HG02759 (cell line): Measurements from ENCODE around the gene CCDC174.

ENCODE experiments used
- ATAC-seq: cut with Tn5 transposase; IDR thresholded peaks from one replicate; pipeline ENCODE4 v1.9.1; 2021; ENCODE audit warnings: mild to moderate bottlenecking, moderate library complexity; ENCODE audit not compliant: unreplicated experiment

CCDC174 gene

DNA sequence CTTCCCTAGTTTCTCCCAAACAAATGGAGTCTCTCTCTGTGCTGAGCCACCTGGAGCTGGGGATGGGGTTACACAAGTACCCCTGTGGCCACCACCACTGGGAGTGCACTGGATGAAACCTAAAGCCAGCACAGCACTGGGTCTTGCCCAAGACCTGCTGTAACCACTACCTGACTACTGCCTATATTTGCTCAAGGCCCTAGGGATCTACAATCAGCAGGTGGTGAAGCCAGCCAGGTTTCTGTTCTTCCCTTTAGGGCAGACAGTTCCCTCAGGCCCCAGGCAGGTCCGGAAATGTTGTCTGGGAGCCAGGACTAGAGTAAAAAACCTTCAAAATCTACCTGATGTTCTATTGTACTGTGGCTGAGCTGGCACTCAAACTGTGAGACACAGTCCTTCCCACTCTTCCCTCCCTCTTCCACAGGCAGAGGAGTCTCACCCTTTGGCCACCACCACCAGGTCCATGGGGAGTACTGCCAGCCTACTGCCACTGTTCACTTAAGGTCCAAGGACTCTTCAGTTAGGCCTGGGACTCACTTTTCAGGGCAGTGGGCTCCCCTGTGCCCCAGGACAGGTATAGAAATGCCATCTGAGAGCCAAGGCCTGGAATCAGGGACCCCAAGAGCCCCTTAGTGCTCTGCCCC, 47.2 kb downstream of the CCDC174 start:
- no peak for ATAC-seq

DNA sequence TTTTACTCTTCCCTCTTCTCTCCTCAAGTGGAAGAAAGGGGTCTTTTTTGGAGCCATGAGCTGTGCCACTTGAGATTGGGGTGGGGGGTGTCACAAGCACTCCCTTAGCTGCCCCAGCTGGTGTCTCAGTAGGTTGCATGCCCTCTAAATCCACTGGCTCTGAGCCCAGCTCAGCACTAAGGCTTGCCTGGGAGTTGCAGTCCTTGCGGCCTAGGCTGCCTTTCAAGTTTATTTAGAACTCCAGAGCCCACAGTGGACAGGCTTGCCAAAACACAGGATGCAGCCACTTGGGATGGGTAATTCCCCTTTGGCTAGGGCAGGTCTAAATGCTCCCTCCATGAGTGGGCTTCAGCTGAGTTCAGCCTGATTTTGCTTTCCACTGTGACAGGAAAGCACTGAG, 48.1 kb downstream of the CCDC174 start:
- ATAC-seq: no peak

DNA sequence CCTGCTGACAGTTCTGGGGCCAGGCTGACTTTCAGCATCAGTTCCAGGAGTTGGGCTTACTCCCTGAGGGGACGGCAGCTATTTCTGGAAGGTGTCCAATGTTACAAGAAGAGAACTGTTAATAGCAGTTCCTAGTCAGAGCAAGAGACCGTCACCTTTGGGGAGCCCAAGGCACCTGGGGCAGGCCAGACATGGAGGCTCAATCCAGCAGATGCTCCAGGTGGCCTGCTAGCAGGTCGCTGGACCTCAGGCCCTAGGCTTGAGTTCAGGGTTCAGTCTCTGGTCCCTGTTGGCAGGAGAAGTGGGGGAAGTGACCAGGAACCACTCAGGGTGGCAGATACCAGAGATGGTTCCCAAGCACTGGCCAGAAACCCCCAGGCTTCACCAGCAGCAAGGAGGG, 49.3 kb downstream of the CCDC174 start:
- ATAC-seq: no peak

DNA sequence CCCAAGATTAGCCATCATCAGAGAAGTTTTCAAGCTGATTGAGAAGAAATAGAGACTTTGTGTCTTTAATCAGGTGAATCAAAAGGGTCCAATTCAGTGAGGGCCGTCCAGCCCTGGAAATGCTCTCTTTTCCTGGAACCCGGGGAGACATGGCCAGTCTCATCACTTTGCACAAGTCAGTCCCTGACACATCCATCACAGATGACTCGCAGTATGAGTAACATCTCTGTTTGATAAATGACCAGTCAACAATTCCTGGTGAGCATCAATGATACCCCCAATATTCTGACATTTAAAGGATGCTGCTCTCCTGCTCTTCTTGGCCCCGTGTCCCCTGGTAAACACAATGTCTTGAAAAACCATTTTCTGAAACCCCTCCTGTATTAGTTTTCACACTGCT, 50.1 kb downstream of the CCDC174 start:
- no peak for ATAC-seq

DNA sequence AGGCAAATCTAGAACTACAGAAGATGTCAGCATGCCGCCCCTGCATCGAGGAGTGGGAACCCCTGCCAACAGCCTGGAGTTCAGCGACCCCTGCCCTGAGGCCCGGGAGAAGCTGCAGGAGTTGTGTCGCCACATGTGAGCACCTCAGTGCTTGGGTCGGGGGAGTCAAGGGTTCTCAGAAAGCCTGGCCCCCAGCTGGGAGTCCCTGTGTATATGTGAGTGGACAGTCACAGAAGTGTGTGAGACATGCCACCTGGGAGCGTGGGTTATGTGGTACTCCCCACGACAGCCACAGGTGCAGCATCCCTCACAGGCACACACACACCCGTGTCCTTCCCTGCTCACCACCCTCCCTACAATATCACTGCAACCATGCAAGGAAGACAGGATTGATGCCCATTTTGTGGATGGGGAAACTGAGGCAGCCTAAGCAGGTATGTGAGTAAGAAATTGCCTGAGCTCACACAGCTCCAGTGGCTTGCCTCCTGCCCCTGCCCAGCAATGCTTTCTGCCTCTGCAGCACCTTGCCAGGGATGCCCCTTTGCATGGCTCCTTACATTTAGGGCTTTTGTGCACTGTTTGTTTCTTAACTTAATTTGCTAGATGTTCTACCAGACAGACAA, 51.7 kb downstream of the CCDC174 start:
- no peak for ATAC-seq

DNA sequence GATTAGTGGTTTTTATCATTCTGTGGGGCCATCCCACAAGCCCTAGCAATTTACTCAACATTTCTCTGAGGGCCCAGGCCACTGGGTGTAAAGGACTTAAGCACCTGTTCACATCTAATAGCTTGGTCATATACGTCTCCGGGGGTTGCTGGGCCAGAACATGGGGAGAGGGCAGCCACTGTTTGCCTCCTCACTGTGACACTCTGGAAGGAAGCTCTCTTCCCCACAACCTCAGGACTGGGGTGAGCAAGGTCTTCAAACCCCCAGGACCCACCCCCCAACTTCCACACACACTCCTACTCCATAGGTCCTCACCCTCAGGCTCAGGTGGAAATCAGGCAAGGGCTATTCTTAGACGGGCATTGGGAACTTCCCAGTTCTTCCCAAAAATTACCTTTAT, 52.2 kb downstream of the CCDC174 start:
- no peak for ATAC-seq

DNA sequence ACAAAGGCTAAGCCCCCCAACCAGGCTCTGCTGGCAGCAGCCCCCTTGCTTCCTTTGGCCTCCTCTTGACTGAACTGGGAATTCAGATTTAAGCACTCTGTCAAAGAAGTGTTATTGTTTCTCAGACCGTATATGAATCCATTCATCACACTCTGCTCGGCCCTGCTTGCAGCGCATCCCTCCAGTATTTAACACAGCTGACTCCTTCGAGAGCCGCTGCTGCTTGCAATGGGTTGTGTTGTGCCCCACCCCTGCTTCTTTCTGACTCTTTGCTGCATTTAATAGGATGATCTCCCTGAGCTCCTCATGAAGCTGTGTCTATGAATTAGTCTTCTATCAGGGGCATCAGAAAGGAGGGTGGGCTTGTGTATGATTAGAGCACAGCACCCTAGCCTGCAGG, 54.5 kb downstream of the CCDC174 start:
- no peak for ATAC-seq

DNA sequence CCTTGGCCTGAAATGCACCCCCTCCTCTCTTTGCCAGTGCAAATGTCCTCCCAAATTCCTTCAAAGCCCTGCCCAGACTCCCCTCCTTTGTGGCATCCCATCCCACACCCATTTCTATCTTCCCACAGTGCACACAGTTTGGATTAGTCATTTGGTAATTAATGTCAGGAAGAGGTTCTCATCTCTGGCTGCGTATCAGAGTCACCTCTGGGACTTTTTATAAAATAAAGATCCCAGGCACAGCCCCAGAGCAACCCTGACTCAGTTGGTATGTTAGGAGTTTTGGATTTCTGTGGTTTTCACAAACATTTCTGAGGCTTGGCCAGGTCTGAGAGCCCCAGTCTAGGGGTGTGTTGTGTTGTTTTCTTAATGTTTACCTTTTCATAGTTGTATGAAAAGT, 65.0 kb downstream of the CCDC174 start:
- ATAC-seq: no peak

DNA sequence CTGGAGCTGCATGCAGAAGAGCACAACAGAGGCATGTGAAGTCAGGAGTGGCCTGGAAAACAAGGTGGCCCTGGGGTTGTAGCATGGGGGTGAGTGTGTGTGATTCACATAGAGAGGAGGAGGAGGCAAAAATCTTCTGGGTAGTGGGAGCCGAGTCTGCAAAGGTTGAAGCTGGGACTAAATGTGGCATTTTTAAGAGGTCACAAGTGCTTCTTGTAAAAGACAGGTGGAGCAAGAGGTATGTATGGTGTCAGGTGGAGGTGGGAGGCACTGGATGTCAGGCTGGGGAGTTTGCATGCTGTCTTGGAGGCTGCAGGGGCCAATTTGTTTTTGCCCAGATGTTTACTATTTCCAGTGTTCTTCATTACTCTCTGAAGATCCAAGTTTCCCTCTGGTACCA, 65.7 kb downstream of the CCDC174 start:
- no peak for ATAC-seq

DNA sequence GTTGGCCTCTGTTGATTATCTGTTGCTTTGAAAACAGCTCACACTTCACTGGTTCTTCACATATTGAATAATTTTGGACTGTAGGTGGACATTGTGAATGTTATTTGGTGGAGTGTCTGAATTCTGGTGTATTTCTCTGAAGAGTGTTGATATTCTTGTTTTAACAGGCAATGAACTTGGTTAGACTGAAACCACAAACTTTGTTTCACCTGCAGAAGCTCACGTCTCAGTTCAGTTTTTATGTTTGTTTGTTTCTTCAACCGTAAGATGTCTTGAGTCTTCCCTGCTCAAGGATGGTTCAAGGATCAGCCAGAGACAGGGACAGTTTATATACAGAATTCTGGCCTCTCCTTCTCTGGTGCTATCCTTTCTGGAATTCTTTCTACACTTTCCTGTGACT, 67.0 kb downstream of the CCDC174 start:
- no peak for ATAC-seq

DNA sequence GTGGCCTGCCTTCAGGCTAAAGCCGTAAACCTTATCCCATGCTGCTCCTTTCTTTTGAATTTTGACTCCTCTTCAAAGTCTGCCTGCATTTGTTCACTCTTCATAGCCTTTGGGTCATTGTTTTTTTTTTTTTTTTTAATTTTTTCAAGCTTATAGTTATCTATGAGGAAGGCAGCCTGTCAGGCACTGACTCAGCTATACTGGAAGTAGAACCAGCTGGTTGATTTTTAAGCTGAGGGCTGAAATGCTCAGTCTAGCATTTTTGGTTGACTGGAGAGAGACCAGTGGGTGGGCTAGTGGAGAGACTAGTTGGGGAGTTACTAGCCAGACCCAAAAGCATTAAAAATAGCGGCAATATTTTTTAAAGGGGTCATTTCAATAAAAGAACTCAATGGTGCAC, 67.4 kb downstream of the CCDC174 start:
- ATAC-seq: no peak

DNA sequence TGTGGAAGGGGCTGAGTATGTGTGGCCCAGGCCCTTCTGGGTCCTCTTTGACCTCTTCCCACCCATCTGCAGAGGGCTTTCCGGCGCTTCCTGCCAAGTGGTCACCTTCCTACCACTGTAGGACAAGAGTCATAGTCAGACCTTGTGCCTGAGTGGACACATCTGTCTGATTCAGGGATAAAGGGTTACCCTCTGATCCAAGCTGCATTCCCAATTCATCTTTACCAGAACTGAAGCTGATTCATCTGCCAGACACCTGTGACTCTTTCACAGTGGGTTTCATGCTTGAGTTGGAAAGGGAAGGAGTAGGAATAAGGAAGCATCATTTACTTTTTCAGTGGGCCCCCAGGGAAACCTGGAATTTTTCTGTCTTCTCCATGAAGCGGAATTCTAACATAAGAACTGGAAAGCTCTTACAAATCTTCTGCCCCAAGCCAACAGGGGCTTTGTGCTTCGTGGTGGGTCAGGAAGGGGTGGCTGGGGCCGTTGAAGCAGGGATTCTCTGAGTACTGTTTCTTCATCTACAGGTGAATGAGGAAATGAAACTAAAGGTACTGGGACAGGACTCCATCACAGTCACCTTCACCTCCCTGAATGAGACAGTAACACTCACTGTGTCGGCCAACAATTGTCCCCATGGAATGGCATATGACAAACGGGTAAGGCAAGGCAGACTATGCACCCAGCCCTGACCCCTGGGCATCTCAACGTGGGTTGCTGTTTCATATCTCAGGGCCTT, 69.7 kb downstream of the CCDC174 start:
- ATAC-seq: no peak
